HG02798 (cell line): Measurements from ENCODE around the gene ZNF331.

Experiments used
- ATAC-seq: cut with Tn5 transposase; IDR thresholded peaks from one replicate; pipeline ENCODE4 v1.9.1; 2021; ENCODE audit warnings: mild to moderate bottlenecking; ENCODE audit not compliant: unreplicated experiment, poor library complexity

ZNF331 gene

GRCh38 chr19:53624771-53625545, 87.0 kb downstream of the ZNF331 start:
- ATAC-seq: no peak

- ATAC-seq: no peak
Observed at GRCh38 chr19:53626486-53626885, 88.5 kb downstream of the ZNF331 start.

GRCh38 chr19:53626976-53627375, 89.0 kb downstream of the ZNF331 start:
- ATAC-seq: no peak
